ENCODE results near the gene CEP295NL. TPM values are rescaled to one million over a fixed set of nuclear protein-coding genes. Genes with fewer than 3 reads are reported as not detected.

Gene CEP295NL
- total and polyA plus RNA-seq, 2 of the 8 experiments (the other 6 are each of a cell fraction or from before 2014, with no cell fraction given): 0.06 to 2.0 TPM

GRCh38 chr17:78940708-78941107 lies 37.7 kb upstream of the CEP295NL start (continued):
- TF ChIP-seq RAD21 (IDR thresholded peaks at IDR 0.05 in 1 of 2, conservative IDR thresholded peaks at IDR 0.05 in 1 of 2; ENCODE audit: low read depth in 2 of 2, low read length in 2 of 2) (no peak), TEAD4 (IDR thresholded peaks at IDR 0.05; ENCODE audit: low read depth, low read length) (peak; percentile 93), BACH1 (IDR thresholded peaks at IDR 0.05; ENCODE audit: low read length) (no peak), TBP (IDR thresholded peaks at IDR 0.05; ENCODE audit: low read depth, low read length) (no peak), TAF1 (IDR thresholded peaks at IDR 0.05; ENCODE audit: low read depth, low read length) (no peak), MAX (IDR thresholded peaks at IDR 0.05) (peak; percentile 91), HDAC6 (IDR thresholded peaks at IDR 0.05; ENCODE audit: low read depth, low read length) (no peak), RBBP5 (IDR thresholded peaks at IDR 0.05; ENCODE audit: borderline replicate concordance, low read depth, low read length) (no peak), ATF2 (IDR thresholded peaks at IDR 0.05; ENCODE audit: low read length) (no peak), NANOG (IDR thresholded peaks at IDR 0.05; ENCODE audit: insufficient read depth, low read depth, low read length, poor library complexity, severe bottlenecking) (no peak), CREB1 (IDR thresholded peaks at IDR 0.05) (no peak), RNF2 (IDR thresholded peaks at IDR 0.05; ENCODE audit: borderline replicate concordance, low read depth, low read length, missing control alignments, poor library complexity, severe bottlenecking) (no peak), EGR1 (IDR thresholded peaks at IDR 0.05; ENCODE audit: borderline replicate concordance, low read depth, low read length) (no peak), CHD1 (IDR thresholded peaks at IDR 0.05; ENCODE audit: low read depth, low read length) (no peak), JUN (IDR thresholded peaks at IDR 0.05; ENCODE audit: low read depth, low read length) (no peak), SP2 (IDR thresholded peaks at IDR 0.05; ENCODE audit: low read length) (no peak), ATF3 (IDR thresholded peaks at IDR 0.05; ENCODE audit: insufficient read depth, low read depth, low read length) (0 out of 2 replicates have a peak, but pooled peaks have one; percentile 8)

All from H1 (cell line).